Measurements from ENCODE around the gene SVOPL.

- no peak for TF ChIP-seq FIP1L1 (IDR thresholded peaks at IDR 0.05; ENCODE audit: low read depth, low read length, poor library complexity, severe bottlenecking)
- TF ChIP-seq SRF (CRISPR knock-in tag; IDR thresholded peaks at IDR 0.05): no peak
- TF ChIP-seq MAZ (CRISPR knock-in tag; conservative IDR thresholded peaks at IDR 0.05 in 1 of 2, IDR thresholded peaks at IDR 0.05 in 1 of 2): no peak
- TF ChIP-seq ZNF316 (IDR thresholded peaks at IDR 0.05): no peak
- no peak for TF ChIP-seq JUND (IDR thresholded peaks at IDR 0.05; ENCODE audit: borderline replicate concordance, low read depth, low read length)
- TF ChIP-seq JUND (tag; IDR thresholded peaks at IDR 0.05; ENCODE audit: borderline replicate concordance, low read depth, low read length): no peak
- TF ChIP-seq POLR2A (conservative IDR thresholded peaks at IDR 0.05): no peak
- no peak for TF ChIP-seq YY1 (IDR thresholded peaks at IDR 0.05; ENCODE audit: borderline replicate concordance in 1 of 3, control insufficient read depth in 1 of 3, extremely low read depth in 1 of 3, insufficient read depth in 3 of 3, insufficient read length in 1 of 3, insufficient replicate concordance in 2 of 3, low read depth in 1 of 3, low read length in 2 of 3)
- TF ChIP-seq CEBPB (tag; IDR thresholded peaks at IDR 0.05): no peak
- no peak for TF ChIP-seq REST (IDR thresholded peaks at IDR 0.05; ENCODE audit: borderline replicate concordance)
- TF ChIP-seq REST (CRISPR knock-in tag; IDR thresholded peaks at IDR 0.05; ENCODE audit: low read depth): no peak
- TF ChIP-seq MYNN (IDR thresholded peaks at IDR 0.05): no peak
- no peak for TF ChIP-seq MYNN (CRISPR knock-in tag; IDR thresholded peaks at IDR 0.05)
- TF ChIP-seq STAT5B (CRISPR knock-in tag; IDR thresholded peaks at IDR 0.05): no peak
- TF ChIP-seq HCFC1 (IDR thresholded peaks at IDR 0.05; ENCODE audit: low read depth, low read length): no peak
- TF ChIP-seq ZNF274 (IDR thresholded peaks at IDR 0.05; ENCODE audit: borderline replicate concordance, low read depth, low read length): no peak
- no peak for TF ChIP-seq ZNF76 (CRISPR knock-in tag; IDR thresholded peaks at IDR 0.05; ENCODE audit: borderline replicate concordance)
Measured at GRCh38 chr7:138602451-138602850, 98.7 kb downstream of the SVOPL start.

Measured in K562 (cell line).